Endothelial cell of umbilical vein (primary cell): ENCODE results near the gene CTXN2.

Experiments
- CTCF ChIP-seq, 2 donors: IDR thresholded peaks; 1 replicate in 1 of 2; 2 replicates in 1 of 2; pipeline ENCODE4 v1.5.1; 2011; ENCODE audit warnings: low read length in 2 of 2, mild to moderate bottlenecking in 2 of 2, moderate library complexity in 2 of 2, control low read depth in 1 of 2, inconsistent platforms in 1 of 2, low read depth in 1 of 2; ENCODE audit not compliant: insufficient read depth in 1 of 2; ENCODE audit errors: extremely low read depth in 1 of 2
- EZH2 ChIP-seq: IDR thresholded peaks from 2 replicates; pipeline ENCODE4 v1.6.1; 2012; ENCODE audit warnings: borderline replicate concordance, low read depth, mild to moderate bottlenecking, moderate library complexity, low read length, inconsistent platforms; ENCODE audit not compliant: severe bottlenecking
- POLR2A ChIP-seq: IDR thresholded peaks from 2 replicates; pipeline ENCODE4 v1.6.1; 2012; ENCODE audit warnings: low read depth, mild to moderate bottlenecking, control low read depth, low read length

- TF ChIP-seq POLR2A (no peak), CTCF (IDR thresholded peaks at IDR 0.05; ENCODE audit: extremely low read depth in 1 of 2, insufficient read depth in 1 of 2, low read depth in 1 of 2, low read length in 2 of 2) (no peak), EZH2 (no peak)
Measured at GRCh38 chr15:48170981-48171380, 20.5 kb upstream of the CTXN2 start.
